ENCODE data around the gene ANKS1A. TPM values are rescaled to one million over a fixed set of nuclear protein-coding genes. Genes with fewer than 3 reads are reported as not detected.

Gene ANKS1A
- total RNA-seq, 3 donors from 2014 or later (not counting 1 experiment from before 2014, with no cell fraction given) = 10.4 to 11.5 (median 10.9) TPM

DNA sequence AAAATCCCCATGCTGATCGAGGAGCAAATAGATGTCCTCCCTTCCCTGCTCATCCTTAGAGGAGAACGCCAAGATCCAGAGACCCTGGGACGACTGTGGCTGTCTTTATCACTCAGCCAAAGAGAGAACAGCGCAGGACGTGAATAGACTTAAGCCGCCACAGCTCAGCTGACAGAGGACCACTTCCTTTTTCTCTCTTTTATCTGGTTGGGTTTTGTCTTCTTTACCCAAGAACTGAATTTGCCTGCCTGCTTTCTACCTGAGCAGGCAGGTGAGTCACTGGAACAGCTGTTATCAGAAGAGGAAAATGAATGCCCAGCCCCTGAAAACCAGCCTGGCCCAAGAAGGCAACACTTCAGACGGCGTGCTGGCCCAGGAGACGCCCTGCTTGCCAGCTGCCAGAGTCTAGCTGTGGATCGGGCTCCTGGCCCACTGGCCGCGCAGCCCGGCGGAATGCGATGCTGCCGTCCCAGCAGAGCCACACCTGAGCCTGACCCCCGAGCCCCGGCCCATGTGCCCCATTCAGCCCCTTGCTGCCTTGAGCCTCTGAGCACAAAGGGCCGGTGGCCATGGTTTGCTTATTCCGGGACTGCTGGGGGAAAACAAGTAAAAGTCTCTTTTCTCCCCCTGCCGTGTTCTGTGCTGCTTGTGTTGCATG, 169.9 kb downstream of the ANKS1A start:
- H3K9me3 ChIP-seq (ENCODE audit: control insufficient read depth, insufficient read depth, low read length) = no peaks in the 10 kb centered on the region
- no peak for TF ChIP-seq CTCF (IDR thresholded peaks at IDR 0.05)
- WGBS (ENCODE audit: insufficient coverage) = 83% methylated on average over 21 of the region's 21 CpGs
- H3K27me3 ChIP-seq (ENCODE audit: control insufficient read depth, insufficient read depth, low read length) = no peaks in the 10 kb centered on the region
- H3K27ac Mint-ChIP-seq = no peak overlapping the region
- intact Hi-C loops (cut with micrococcal nuclease) = no loop called here
- peaks cover 12% of the 10 kb centered on the region for H3K36me3 ChIP-seq (ENCODE audit: control insufficient read depth, insufficient read depth, low read length)
- no peak overlapping the region for H3K4me3 ChIP-seq (ENCODE audit: low read length)
- no peak overlapping the region for H3K27ac ChIP-seq (ENCODE audit: low read length)
- peaks cover 0 to 4% of the 10 kb centered on the region in 2 donors for H3K4me1 Mint-ChIP-seq
- ATAC-seq (no peak), DNase-seq (no peak)
- H3K4me3 Mint-ChIP-seq = no peak overlapping the region
- no peaks in the 10 kb centered on the region for H3K4me1 ChIP-seq (ENCODE audit: control insufficient read depth, insufficient read depth, low read length)
- no peaks in the 10 kb centered on the region for H3K9me3 Mint-ChIP-seq
- H3K36me3 Mint-ChIP-seq = no peaks in the 10 kb centered on the region
- H3K27me3 Mint-ChIP-seq (ENCODE audit: low read depth in 2 of 2) = no peaks in the 10 kb centered on the region

- H3K4me1 Mint-ChIP-seq = peaks cover 0 to 4% of the 10 kb centered on the region in 2 donors
- peaks cover 12% of the 10 kb centered on the region for H3K36me3 ChIP-seq (ENCODE audit: control insufficient read depth, insufficient read depth, low read length)
- WGBS (ENCODE audit: insufficient coverage) = 96% methylated on average over 21 of the region's 21 CpGs
- no peak overlapping the region for H3K27ac Mint-ChIP-seq
- TF ChIP-seq CTCF (IDR thresholded peaks at IDR 0.05) = no peak
- ATAC-seq (no peak), DNase-seq (no peak)
- H3K27ac ChIP-seq (ENCODE audit: low read length) = no peak overlapping the region
- H3K9me3 Mint-ChIP-seq = no peaks in the 10 kb centered on the region
- H3K36me3 Mint-ChIP-seq = no peaks in the 10 kb centered on the region
- intact Hi-C loops (cut with micrococcal nuclease) = no loop called here
- no peaks in the 10 kb centered on the region for H3K4me1 ChIP-seq (ENCODE audit: control insufficient read depth, insufficient read depth, low read length)
- no peaks in the 10 kb centered on the region for H3K27me3 Mint-ChIP-seq (ENCODE audit: low read depth in 2 of 2)
- no peak overlapping the region for H3K4me3 ChIP-seq (ENCODE audit: low read length)
- H3K9me3 ChIP-seq (ENCODE audit: control insufficient read depth, insufficient read depth, low read length) = no peaks in the 10 kb centered on the region
- no peaks in the 10 kb centered on the region for H3K27me3 ChIP-seq (ENCODE audit: control insufficient read depth, insufficient read depth, low read length)
- no peak overlapping the region for H3K4me3 Mint-ChIP-seq
Observed at GRCh38 chr6:35059596-35060345, 170.7 kb downstream of the ANKS1A start.

GRCh38 chr6:35061102-35061615, 172.1 kb downstream of the ANKS1A start:
- no peak overlapping the region for H3K27ac Mint-ChIP-seq

More at GRCh38 chr6:35061102-35061615, 172.1 kb downstream of the ANKS1A start:
- WGBS (ENCODE audit: insufficient coverage) = 93% methylated on average over 9 of the region's 9 CpGs
- Mint-ChIP-seq H3K4me1 (peaks cover 0 to 4% of the 10 kb centered on the region in 2 donors), H3K4me3 (no peak overlapping the region), H3K36me3 (no peaks in the 10 kb centered on the region), H3K27me3 (ENCODE audit: low read depth in 2 of 2) (no peaks in the 10 kb centered on the region), H3K9me3 (no peaks in the 10 kb centered on the region)
- no peaks in the 10 kb centered on the region for H3K9me3 ChIP-seq (ENCODE audit: control insufficient read depth, insufficient read depth, low read length)
- TF ChIP-seq CTCF (IDR thresholded peaks at IDR 0.05) = no peak
- intact Hi-C loops (cut with micrococcal nuclease) = no loop called here
- H3K27ac ChIP-seq (ENCODE audit: low read length) = no peak overlapping the region
- no peaks in the 10 kb centered on the region for H3K4me1 ChIP-seq (ENCODE audit: control insufficient read depth, insufficient read depth, low read length)
- H3K4me3 ChIP-seq (ENCODE audit: low read length) = no peak overlapping the region
- no peak for DNase-seq
- peaks cover 12% of the 10 kb centered on the region for H3K36me3 ChIP-seq (ENCODE audit: control insufficient read depth, insufficient read depth, low read length)
- no peak for ATAC-seq
- no peaks in the 10 kb centered on the region for H3K27me3 ChIP-seq (ENCODE audit: control insufficient read depth, insufficient read depth, low read length)

All from natural killer cell (primary cell).